Neutrophil (primary cell): ENCODE measurements around the gene ACYP2.

ENCODE experiments used
- H3K27ac ChIP-seq: fragments of 200-600 bp; sonication (generic); 2 replicates; pipeline ENCODE4 v1.5.1; 2016; ENCODE audit warnings: mild to moderate bottlenecking, moderate library complexity
- H3K27me3 ChIP-seq: fragments of 200-600 bp; sonication (generic); 2 replicates; pipeline ENCODE4 v1.6.0; 2016; ENCODE audit warnings: mild to moderate bottlenecking
- H3K36me3 ChIP-seq: fragments of 200-600 bp; sonication (generic); 2 replicates; pipeline ENCODE4 v1.5.1; 2017
- H3K4me1 ChIP-seq, 2 experiments: fragments of 200-600 bp in 1 of 2; sonication (generic) in 1 of 2; 1 replicate in 1 of 2; 2 replicates in 1 of 2; pipeline versions ENCODE4 v1.5.1 to v1.6.1; 2013 to 2016; ENCODE audit warnings: low read depth in 1 of 2, low read length in 1 of 2, mild to moderate bottlenecking in 1 of 2, moderate library complexity in 1 of 2; ENCODE audit not compliant: control insufficient read depth in 1 of 2, insufficient read depth in 1 of 2
- H3K4me3 ChIP-seq, 2 experiments: fragments of 200-600 bp in 1 of 2; sonication (generic) in 1 of 2; 1 replicate in 1 of 2; 2 replicates in 1 of 2; pipeline ENCODE4 v1.5.1; 2013 to 2016; ENCODE audit warnings: low read depth in 1 of 2, low read length in 1 of 2, mild to moderate bottlenecking in 1 of 2, moderate library complexity in 1 of 2
- H3K9me3 ChIP-seq: fragments of 200-600 bp; sonication (generic); 2 replicates; pipeline ENCODE4 v1.5.1; 2016
- CTCF ChIP-seq: fragments of 200-600 bp; sonication (generic); IDR thresholded peaks from 2 replicates; pipeline ENCODE4 v1.5.1; 2016; ENCODE audit warnings: antibody characterized with exemption

The ACYP2 gene

GRCh38 chr2:54271189-54271588, 155.8 kb downstream of the ACYP2 start:
- Histone ChIP-seq H3K4me3 (no peak overlapping the region), H3K9me3 (no peaks in the 10 kb centered on the region), H3K4me1 (no peaks in the 10 kb centered on the region), H3K27ac (no peak overlapping the region), H3K36me3 (no peaks in the 10 kb centered on the region), H3K27me3 (no peaks in the 10 kb centered on the region)
- TF ChIP-seq CTCF: no peak

- Histone ChIP-seq H3K27me3 (no peaks in the 10 kb centered on the region), H3K9me3 (no peaks in the 10 kb centered on the region), H3K4me1 (no peaks in the 10 kb centered on the region), H3K36me3 (no peaks in the 10 kb centered on the region), H3K4me3 (no peak overlapping the region), H3K27ac (no peak overlapping the region)
- no peak for TF ChIP-seq CTCF
Measured at GRCh38 chr2:54271843-54272627, 156.6 kb downstream of the ACYP2 start.

- H3K27me3 ChIP-seq: no peaks in the 10 kb centered on the region
- no peaks in the 10 kb centered on the region for H3K36me3 ChIP-seq
- H3K27ac ChIP-seq: no peak overlapping the region
- H3K9me3 ChIP-seq: no peaks in the 10 kb centered on the region
- no peak for TF ChIP-seq CTCF
- no peaks in the 10 kb centered on the region for H3K4me1 ChIP-seq
- no peak overlapping the region for H3K4me3 ChIP-seq
Measured at GRCh38 chr2:54274781-54275242, 159.4 kb downstream of the ACYP2 start.

GRCh38 chr2:54275541-54275940, 160.1 kb downstream of the ACYP2 start:
- Histone ChIP-seq H3K27ac (no peak overlapping the region), H3K9me3 (no peaks in the 10 kb centered on the region), H3K27me3 (no peaks in the 10 kb centered on the region), H3K4me1 (no peaks in the 10 kb centered on the region), H3K36me3 (no peaks in the 10 kb centered on the region), H3K4me3 (no peak overlapping the region)
- TF ChIP-seq CTCF: no peak

GRCh38 chr2:54279385-54279784, 164.0 kb downstream of the ACYP2 start:
- Histone ChIP-seq H3K4me3 (no peak overlapping the region), H3K27ac (no peak overlapping the region), H3K4me1 (no peaks in the 10 kb centered on the region), H3K9me3 (no peaks in the 10 kb centered on the region), H3K27me3 (no peaks in the 10 kb centered on the region), H3K36me3 (no peaks in the 10 kb centered on the region)
- TF ChIP-seq CTCF: no peak
